ENCODE results near the gene DRICH1. TPM values are rescaled to one million over a fixed set of nuclear protein-coding genes. Genes with fewer than 3 reads are reported as not detected.
"Not testable (repeated sequence)": the region's sequence is repeated elsewhere in the genome, so short reads cannot be mapped to it uniquely, and the experiment has no call there.

DRICH1 gene
- total RNA-seq, 1 donor from 2014 or later, result 0.43 TPM

DNA sequence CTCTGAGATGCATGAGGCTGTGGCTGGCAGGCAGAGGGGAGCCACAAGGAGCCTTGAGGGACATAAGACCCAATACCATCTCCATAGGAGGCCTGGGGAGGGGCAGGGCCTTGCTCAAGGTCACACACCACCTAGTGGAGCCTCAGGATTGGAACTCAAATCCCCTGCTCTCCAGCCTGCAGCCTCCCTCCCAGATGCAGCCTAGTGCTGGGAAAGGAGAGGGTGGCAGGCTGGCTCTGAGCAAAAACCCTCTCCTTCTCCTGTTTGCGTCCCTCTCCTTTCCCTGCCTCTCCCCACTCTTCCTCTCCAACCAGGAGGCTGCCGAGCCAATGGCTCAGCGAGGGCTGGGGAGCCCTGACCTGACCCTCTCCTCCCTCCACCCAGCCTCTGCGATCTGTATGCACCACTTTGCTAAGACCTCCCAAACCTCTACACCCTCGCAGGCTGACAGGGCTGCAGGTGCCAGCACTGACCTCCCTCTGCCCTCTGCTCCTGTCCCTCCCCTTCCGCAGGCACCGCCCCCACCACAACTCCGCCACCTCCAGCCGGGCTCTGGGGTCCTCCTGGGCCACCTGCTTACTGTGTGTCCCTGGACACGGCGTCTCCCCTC lies 66.7 kb downstream of the DRICH1 start:
- Mint-ChIP-seq H3K27ac (ENCODE audit: unreplicated experiment) (no peak overlapping the region), H3K9me3 (ENCODE audit: unreplicated experiment) (no peaks in the 10 kb centered on the region), H3K4me3 (ENCODE audit: unreplicated experiment) (peak overlapping the region; percentile 74), H3K27me3 (ENCODE audit: unreplicated experiment) (peaks cover 17% of the 10 kb centered on the region), H3K36me3 (ENCODE audit: unreplicated experiment) (no peaks in the 10 kb centered on the region), H3K4me1 (ENCODE audit: unreplicated experiment) (peaks cover 15% of the 10 kb centered on the region)
- peak; percentile 12 for TF ChIP-seq CTCF (IDR thresholded peaks at IDR 0.05)
- no peak for DNase-seq (ENCODE audit: extremely low spot score, unreplicated experiment)

- H3K27me3 Mint-ChIP-seq (ENCODE audit: unreplicated experiment), result peaks cover 26% of the 10 kb centered on the region
- no peak for TF ChIP-seq CTCF (IDR thresholded peaks at IDR 0.05)
- no peaks in the 10 kb centered on the region for H3K36me3 Mint-ChIP-seq (ENCODE audit: unreplicated experiment)
- DNase-seq (ENCODE audit: extremely low spot score, unreplicated experiment), result no peak
- peaks cover 15% of the 10 kb centered on the region for H3K4me1 Mint-ChIP-seq (ENCODE audit: unreplicated experiment)
- H3K27ac Mint-ChIP-seq (ENCODE audit: unreplicated experiment), result no peak overlapping the region
- H3K9me3 Mint-ChIP-seq (ENCODE audit: unreplicated experiment), result no peaks in the 10 kb centered on the region
- no peak overlapping the region for H3K4me3 Mint-ChIP-seq (ENCODE audit: unreplicated experiment)
These were observed 67.8 kb downstream of the DRICH1 start for GRCh38 chr22:23564276-23564675.

GRCh38 chr22:23563111-23563510 lies 69.0 kb downstream of the DRICH1 start:
- no peak for DNase-seq (ENCODE audit: extremely low spot score, unreplicated experiment)
- no peaks in the 10 kb centered on the region for H3K36me3 Mint-ChIP-seq (ENCODE audit: unreplicated experiment)
- TF ChIP-seq CTCF (IDR thresholded peaks at IDR 0.05), result no peak
- H3K9me3 Mint-ChIP-seq (ENCODE audit: unreplicated experiment), result no peaks in the 10 kb centered on the region
- peaks cover 15% of the 10 kb centered on the region for H3K4me1 Mint-ChIP-seq (ENCODE audit: unreplicated experiment)
- H3K4me3 Mint-ChIP-seq (ENCODE audit: unreplicated experiment), result no peak overlapping the region
- peaks cover 36% of the 10 kb centered on the region for H3K27me3 Mint-ChIP-seq (ENCODE audit: unreplicated experiment)
- no peak overlapping the region for H3K27ac Mint-ChIP-seq (ENCODE audit: unreplicated experiment)

DNA sequence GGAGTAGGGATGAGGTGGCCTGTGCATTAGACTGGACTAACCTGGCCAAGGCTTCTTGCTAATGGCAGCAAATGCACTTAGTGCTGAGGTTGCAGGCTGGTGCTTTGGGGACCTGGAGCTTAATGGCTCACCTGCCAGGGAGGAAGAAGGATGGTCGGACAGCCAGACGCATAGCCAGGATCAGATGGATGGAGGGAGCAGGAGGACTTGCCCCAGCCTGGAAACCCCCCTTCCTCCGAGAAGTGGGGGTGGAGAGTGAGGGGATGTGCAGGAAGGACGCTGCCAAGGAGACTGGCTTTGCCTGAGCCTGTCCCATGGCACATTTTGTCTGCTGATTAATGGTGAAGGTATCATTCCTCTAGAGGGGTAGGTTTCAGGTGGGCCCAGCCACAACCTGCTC lies 69.9 kb downstream of the DRICH1 start:
- no peak for TF ChIP-seq CTCF (IDR thresholded peaks at IDR 0.05)
- DNase-seq (ENCODE audit: extremely low spot score, unreplicated experiment), result no peak
- Mint-ChIP-seq H3K4me3 (ENCODE audit: unreplicated experiment) (no peak overlapping the region), H3K36me3 (ENCODE audit: unreplicated experiment) (no peaks in the 10 kb centered on the region), H3K27ac (ENCODE audit: unreplicated experiment) (no peak overlapping the region), H3K9me3 (ENCODE audit: unreplicated experiment) (no peaks in the 10 kb centered on the region), H3K4me1 (ENCODE audit: unreplicated experiment) (peaks cover 10% of the 10 kb centered on the region), H3K27me3 (ENCODE audit: unreplicated experiment) (peaks cover 39% of the 10 kb centered on the region)

DNA sequence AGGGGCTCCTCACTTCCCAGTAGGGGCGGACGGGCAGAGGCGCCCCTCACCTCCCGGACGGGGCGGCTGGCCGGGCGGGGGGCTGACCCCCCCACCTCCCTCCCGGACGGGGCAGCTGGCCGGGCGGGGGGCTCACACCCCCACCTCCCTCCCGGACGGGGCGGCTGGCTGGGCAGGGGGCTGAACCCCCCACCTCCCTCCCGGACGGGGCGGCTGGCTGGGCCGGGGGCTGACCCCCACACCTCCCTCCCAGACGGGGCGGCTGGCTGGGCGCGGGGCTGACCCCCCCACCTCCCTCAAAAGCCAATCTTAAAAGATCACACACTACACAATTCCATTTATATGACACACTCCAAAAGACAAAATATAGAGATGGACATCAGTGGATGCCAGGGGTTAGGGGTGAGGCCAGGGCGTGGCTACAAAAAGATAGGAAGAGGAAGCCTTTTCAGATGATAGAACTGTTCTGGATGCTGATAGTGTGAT lies 71.1 kb downstream of the DRICH1 start:
- H3K9me3 Mint-ChIP-seq (ENCODE audit: unreplicated experiment), result not testable (repeated sequence)

GRCh38 chr22:23560215-23560614 lies 71.9 kb downstream of the DRICH1 start:
- H3K4me1 Mint-ChIP-seq (ENCODE audit: unreplicated experiment); H3K36me3 Mint-ChIP-seq (ENCODE audit: unreplicated experiment); H3K27ac Mint-ChIP-seq (ENCODE audit: unreplicated experiment); DNase-seq (ENCODE audit: extremely low spot score, unreplicated experiment); H3K9me3 Mint-ChIP-seq (ENCODE audit: unreplicated experiment); H3K4me3 Mint-ChIP-seq (ENCODE audit: unreplicated experiment): not testable (repeated sequence)
- peaks cover 40% of the 10 kb centered on the region for H3K27me3 Mint-ChIP-seq (ENCODE audit: unreplicated experiment)

More for the DNA sequence above, 71.1 kb downstream of the DRICH1 start:
- peaks cover 43% of the 10 kb centered on the region for H3K27me3 Mint-ChIP-seq (ENCODE audit: unreplicated experiment)
- not testable (repeated sequence) for H3K4me3 Mint-ChIP-seq (ENCODE audit: unreplicated experiment); H3K4me1 Mint-ChIP-seq (ENCODE audit: unreplicated experiment); H3K27ac Mint-ChIP-seq (ENCODE audit: unreplicated experiment); H3K36me3 Mint-ChIP-seq (ENCODE audit: unreplicated experiment); DNase-seq (ENCODE audit: extremely low spot score, unreplicated experiment)

Other genes with a start within 250 kb of the DRICH1 start
- gene IGLL1, start 52.0 kb downstream of the DRICH1 start, total RNA-seq, result not detected in 2 replicates
- not detected in 2 replicates for gene RGL4, start 58.7 kb upstream of the DRICH1 start, total RNA-seq
- 12.5 TPM in 2 replicates for gene ZNF70, start 118.8 kb upstream of the DRICH1 start, total RNA-seq
- not detected in 2 replicates for gene VPREB3, start 122.1 kb upstream of the DRICH1 start, total RNA-seq
- not detected in 2 replicates for gene C22orf15, start 130.7 kb upstream of the DRICH1 start, total RNA-seq
- gene CHCHD10, start 135.7 kb upstream of the DRICH1 start, total RNA-seq, result 30.6 and 34.0 TPM in 2 replicates
- gene MMP11, start 140.5 kb upstream of the DRICH1 start, total RNA-seq, result 72.5 and 76.5 TPM in 2 replicates
- gene SMARCB1, start 154.6 kb upstream of the DRICH1 start, total RNA-seq, result 126 and 127 TPM in 2 replicates
- gene DERL3, start 206.7 kb upstream of the DRICH1 start, total RNA-seq, result 0.52 and 0.56 TPM in 2 replicates
- gene SLC2A11, start 225.6 kb upstream of the DRICH1 start, total RNA-seq, result 19.0 and 22.6 TPM in 2 replicates

All from osteocyte (in vitro differentiated cells).